Fibroblast of mammary gland (primary cell): ENCODE measurements around the gene SH3PXD2B.
"Not testable (repeated sequence)": the region's sequence is repeated elsewhere in the genome, so short reads cannot be mapped to it uniquely, and the experiment has no call there.

Experiments
- DNase-seq: peaks from one replicate; pipeline ENCODE4 v3.0.0-alpha.2; 2010; ENCODE audit warnings: low read depth
- H3K4me3 ChIP-seq: 2 replicates; pipeline ENCODE4 v1.5.1; 2011; ENCODE audit warnings: low read depth, mild to moderate bottlenecking, low read length, moderate library complexity; ENCODE audit not compliant: control insufficient read depth
- CTCF ChIP-seq: conservative IDR thresholded peaks from 2 replicates; pipeline ENCODE4 v1.5.1; 2011; ENCODE audit warnings: low read depth, low read length, inconsistent platforms; ENCODE audit not compliant: control insufficient read depth, insufficient read depth

SH3PXD2B gene

GRCh38 chr5:172350212-172351181 is 103.8 kb downstream of the SH3PXD2B start:
- H3K4me3 ChIP-seq, result no peak overlapping the region
- no peak for TF ChIP-seq CTCF
- DNase-seq, result no peak

DNA sequence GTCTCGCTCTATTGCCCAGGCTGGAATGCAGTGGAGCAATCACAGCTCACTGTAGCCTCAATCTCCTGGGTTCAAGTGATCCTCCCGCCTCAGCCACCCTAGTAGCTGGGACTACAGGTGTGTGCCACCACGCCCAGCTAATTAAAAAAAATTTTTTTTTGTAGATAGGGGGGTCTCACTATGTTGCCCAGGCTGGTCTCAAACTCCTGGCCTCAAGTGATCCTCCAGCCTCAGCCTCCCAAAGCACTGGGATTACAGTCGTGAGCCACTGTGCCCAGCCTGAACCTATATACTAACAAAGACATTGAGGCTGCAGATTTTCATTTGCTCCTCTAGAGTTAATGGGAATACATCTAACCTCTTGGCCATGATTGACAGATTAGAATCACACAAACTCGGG is 105.6 kb downstream of the SH3PXD2B start:
- not testable (repeated sequence) for DNase-seq, H3K4me3 ChIP-seq

GRCh38 chr5:172348084-172348483 is 106.2 kb downstream of the SH3PXD2B start:
- no peak for TF ChIP-seq CTCF
- no peak for DNase-seq
- no peak overlapping the region for H3K4me3 ChIP-seq

GRCh38 chr5:172347496-172348052 is 106.8 kb downstream of the SH3PXD2B start:
- DNase-seq, result no peak
- no peak for TF ChIP-seq CTCF
- H3K4me3 ChIP-seq, result no peak overlapping the region

- no peak for DNase-seq
- TF ChIP-seq CTCF, result no peak
- H3K4me3 ChIP-seq, result no peak overlapping the region
Measured at GRCh38 chr5:172345881-172346280, 108.4 kb downstream of the SH3PXD2B start.

GRCh38 chr5:172344855-172345409 is 109.4 kb downstream of the SH3PXD2B start:
- no peak for TF ChIP-seq CTCF
- H3K4me3 ChIP-seq, result no peak overlapping the region
- no peak for DNase-seq

GRCh38 chr5:172343741-172344140 is 110.6 kb downstream of the SH3PXD2B start:
- H3K4me3 ChIP-seq, result no peak overlapping the region
- no peak for DNase-seq
- TF ChIP-seq CTCF, result no peak
